GM23338 (cell line): ENCODE data around the gene AGBL4. TPM values are rescaled to one million over a fixed set of nuclear protein-coding genes. Genes with fewer than 3 reads are reported as not detected.

Experiments
- ATAC-seq: fragments of 200-7000 bp; cut with Tn5 transposase; 3 replicates; pipeline ENCODE4 v1.9.1; 2020
- DNase-seq: peaks from one replicate; pipeline ENCODE4 v3.0.0-alpha.2; 2015; ENCODE audit warnings: low spot score
- H2AFZ ChIP-seq: fragments of 200-600 bp; sonication (generic); 2 replicates; pipeline ENCODE4 v1.8.0; 2016; ENCODE audit warnings: antibody characterized with exemption, mild to moderate bottlenecking, moderate library complexity
- H3F3A ChIP-seq: fragments of 200-600 bp; sonication (generic); replicated peaks from 2 replicates; pipeline ENCODE4 v1.8.0; 2017; ENCODE audit warnings: antibody characterized with exemption, mixed run types, low read depth
- H3K27ac ChIP-seq: fragments of 200-600 bp; sonication (generic); 2 replicates; pipeline ENCODE4 v1.6.1; 2016; ENCODE audit warnings: low read depth
- H3K27me3 ChIP-seq: fragments of 200-600 bp; sonication (generic); 2 replicates; pipeline ENCODE4 v1.8.0; 2016; ENCODE audit warnings: mild to moderate bottlenecking, mixed run types, moderate library complexity; ENCODE audit not compliant: insufficient read depth
- H3K36me3 ChIP-seq: fragments of 200-600 bp; sonication (generic); 2 replicates; pipeline ENCODE4 v1.8.0; 2016; ENCODE audit warnings: mild to moderate bottlenecking; ENCODE audit not compliant: insufficient read depth
- H3K4me1 ChIP-seq: fragments of 200-600 bp; sonication (generic); 2 replicates; pipeline ENCODE4 v1.8.0; 2016; ENCODE audit warnings: mild to moderate bottlenecking, moderate library complexity; ENCODE audit not compliant: insufficient read depth
- H3K4me2 ChIP-seq: fragments of 200-600 bp; sonication (generic); 2 replicates; pipeline ENCODE4 v1.7.1; 2017; ENCODE audit warnings: mixed run types
- H3K4me3 ChIP-seq: fragments of 200-600 bp; sonication (generic); 2 replicates; pipeline ENCODE4 v1.6.1; 2016; ENCODE audit warnings: mixed run types
- H3K79me2 ChIP-seq: fragments of 200-600 bp; sonication (generic); replicated peaks from 2 replicates; pipeline ENCODE4 v1.8.0; 2017; ENCODE audit warnings: mild to moderate bottlenecking; ENCODE audit not compliant: insufficient read depth
- H3K9me2 ChIP-seq: fragments of 200-600 bp; sonication (generic); 2 replicates; pipeline ENCODE4 v1.8.0; 2017; ENCODE audit not compliant: insufficient read depth
- H4K20me1 ChIP-seq: fragments of 200-600 bp; sonication (generic); replicated peaks from 2 replicates; pipeline ENCODE4 v1.8.0; 2017; ENCODE audit warnings: mild to moderate bottlenecking; ENCODE audit not compliant: insufficient read depth
- H3K27ac Mint-ChIP-seq: 2 replicates; pipeline ENCODE4 v1.8.0; 2020; ENCODE audit warnings: inconsistent platforms, mild to moderate bottlenecking, moderate library complexity, mixed read lengths
- H3K27me3 Mint-ChIP-seq: 3 replicates; pipeline ENCODE4 v1.8.0; 2022; ENCODE audit warnings: low read depth, mild to moderate bottlenecking, moderate library complexity, mixed read lengths, inconsistent platforms; ENCODE audit not compliant: insufficient read depth, poor library complexity
- H3K36me3 Mint-ChIP-seq: 3 replicates; pipeline ENCODE4 v1.8.0; 2021; ENCODE audit warnings: low read depth, mild to moderate bottlenecking, inconsistent platforms, moderate library complexity, mixed read lengths
- H3K4me1 Mint-ChIP-seq: 3 replicates; pipeline ENCODE4 v1.8.0; 2020; ENCODE audit warnings: mild to moderate bottlenecking, inconsistent platforms, mixed read lengths
- H3K4me3 Mint-ChIP-seq: 3 replicates; pipeline ENCODE4 v1.8.0; 2021; ENCODE audit warnings: moderate library complexity, mild to moderate bottlenecking, inconsistent platforms, mixed read lengths
- H3K9me3 Mint-ChIP-seq: 3 replicates; pipeline ENCODE4 v1.8.0; 2020; ENCODE audit warnings: moderate library complexity, mild to moderate bottlenecking, inconsistent platforms, mixed read lengths
- EZH2phosphoT487 ChIP-seq: fragments of 200-600 bp; sonication (generic); IDR thresholded peaks from one replicate; pipeline ENCODE4 v1.8.1; 2018; ENCODE audit warnings: antibody characterized with exemption; ENCODE audit not compliant: unreplicated experiment
- JUNB ChIP-seq: IDR thresholded peaks from one replicate; pipeline ENCODE4 v1.6.1; 2016; ENCODE audit warnings: antibody characterized with exemption; ENCODE audit not compliant: unreplicated experiment
- POLR2AphosphoS5 ChIP-seq: IDR thresholded peaks from 2 replicates; pipeline ENCODE4 v1.6.1; 2016; ENCODE audit warnings: antibody characterized with exemption, low read depth
- STAT1 ChIP-seq: IDR thresholded peaks from one replicate; pipeline ENCODE4 v1.6.1; 2016; ENCODE audit warnings: antibody characterized with exemption; ENCODE audit not compliant: unreplicated experiment
- ZNF114 ChIP-seq: fragments of 250-450 bp; sonication (Bioruptor Pico); IDR thresholded peaks from 2 replicates; pipeline ENCODE4 v1.5.0; 2020; ENCODE audit warnings: mild to moderate bottlenecking, moderate library complexity
- ZNF331 ChIP-seq: fragments of 250-450 bp; sonication (Bioruptor Pico); IDR thresholded peaks from 2 replicates; pipeline ENCODE4 v1.5.0; 2020; ENCODE audit warnings: low read depth, mild to moderate bottlenecking, moderate library complexity
- polyA plus RNA-seq: library from polyadenylated mRNA; unstranded; fragments of >200 nt; fragmentation: Nextera tagmentation; extraction: Ambion mirVana; gene quantifications from 2 replicates; pipeline ENCODE4 v1.2.1, GENCODE V29; 2016
- total RNA-seq: library from RNA; depleted of rRNA; stranded (reverse); fragments of >200 nt; shearing (Covaris generic); gene quantifications from 2 replicates; pipeline ENCODE4 v1.2.3, GENCODE V29; 2014
- TF ChIP-seq, protein P1 (sequence below): fragments of 250-450 bp; sonication (Bioruptor Pico); IDR thresholded peaks from 2 replicates; pipeline ENCODE4 v1.5.0; 2020; ENCODE audit warnings: mild to moderate bottlenecking, moderate library complexity
- TF ChIP-seq, protein P2 (sequence below): IDR thresholded peaks from 2 replicates; pipeline ENCODE4 v1.6.1; 2016; ENCODE audit warnings: antibody characterized with exemption

Gene AGBL4
- total and polyA plus RNA-seq, 2 experiments from 2014 or later: 0.91 to 1.5 TPM

DNA sequence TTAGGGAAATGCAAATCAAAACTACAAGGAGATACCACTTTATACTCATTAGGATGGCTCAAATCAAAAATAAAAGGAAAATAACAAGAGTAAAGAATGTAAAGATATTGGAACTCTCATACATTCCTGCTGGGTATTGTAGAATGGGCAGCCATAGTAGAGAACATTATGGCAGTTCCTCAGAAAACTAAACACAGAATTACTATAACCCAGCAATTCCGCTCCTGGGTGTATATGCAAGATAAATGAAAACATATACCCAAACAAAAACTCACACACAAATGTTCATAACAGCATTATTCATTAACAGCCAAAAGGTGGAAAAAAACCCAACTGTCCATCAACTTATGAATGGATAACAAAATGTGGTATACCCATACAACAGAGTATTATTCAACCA is 1258.4 kb downstream of the AGBL4 start (continued):
- TF ChIP-seq, protein P1, sequence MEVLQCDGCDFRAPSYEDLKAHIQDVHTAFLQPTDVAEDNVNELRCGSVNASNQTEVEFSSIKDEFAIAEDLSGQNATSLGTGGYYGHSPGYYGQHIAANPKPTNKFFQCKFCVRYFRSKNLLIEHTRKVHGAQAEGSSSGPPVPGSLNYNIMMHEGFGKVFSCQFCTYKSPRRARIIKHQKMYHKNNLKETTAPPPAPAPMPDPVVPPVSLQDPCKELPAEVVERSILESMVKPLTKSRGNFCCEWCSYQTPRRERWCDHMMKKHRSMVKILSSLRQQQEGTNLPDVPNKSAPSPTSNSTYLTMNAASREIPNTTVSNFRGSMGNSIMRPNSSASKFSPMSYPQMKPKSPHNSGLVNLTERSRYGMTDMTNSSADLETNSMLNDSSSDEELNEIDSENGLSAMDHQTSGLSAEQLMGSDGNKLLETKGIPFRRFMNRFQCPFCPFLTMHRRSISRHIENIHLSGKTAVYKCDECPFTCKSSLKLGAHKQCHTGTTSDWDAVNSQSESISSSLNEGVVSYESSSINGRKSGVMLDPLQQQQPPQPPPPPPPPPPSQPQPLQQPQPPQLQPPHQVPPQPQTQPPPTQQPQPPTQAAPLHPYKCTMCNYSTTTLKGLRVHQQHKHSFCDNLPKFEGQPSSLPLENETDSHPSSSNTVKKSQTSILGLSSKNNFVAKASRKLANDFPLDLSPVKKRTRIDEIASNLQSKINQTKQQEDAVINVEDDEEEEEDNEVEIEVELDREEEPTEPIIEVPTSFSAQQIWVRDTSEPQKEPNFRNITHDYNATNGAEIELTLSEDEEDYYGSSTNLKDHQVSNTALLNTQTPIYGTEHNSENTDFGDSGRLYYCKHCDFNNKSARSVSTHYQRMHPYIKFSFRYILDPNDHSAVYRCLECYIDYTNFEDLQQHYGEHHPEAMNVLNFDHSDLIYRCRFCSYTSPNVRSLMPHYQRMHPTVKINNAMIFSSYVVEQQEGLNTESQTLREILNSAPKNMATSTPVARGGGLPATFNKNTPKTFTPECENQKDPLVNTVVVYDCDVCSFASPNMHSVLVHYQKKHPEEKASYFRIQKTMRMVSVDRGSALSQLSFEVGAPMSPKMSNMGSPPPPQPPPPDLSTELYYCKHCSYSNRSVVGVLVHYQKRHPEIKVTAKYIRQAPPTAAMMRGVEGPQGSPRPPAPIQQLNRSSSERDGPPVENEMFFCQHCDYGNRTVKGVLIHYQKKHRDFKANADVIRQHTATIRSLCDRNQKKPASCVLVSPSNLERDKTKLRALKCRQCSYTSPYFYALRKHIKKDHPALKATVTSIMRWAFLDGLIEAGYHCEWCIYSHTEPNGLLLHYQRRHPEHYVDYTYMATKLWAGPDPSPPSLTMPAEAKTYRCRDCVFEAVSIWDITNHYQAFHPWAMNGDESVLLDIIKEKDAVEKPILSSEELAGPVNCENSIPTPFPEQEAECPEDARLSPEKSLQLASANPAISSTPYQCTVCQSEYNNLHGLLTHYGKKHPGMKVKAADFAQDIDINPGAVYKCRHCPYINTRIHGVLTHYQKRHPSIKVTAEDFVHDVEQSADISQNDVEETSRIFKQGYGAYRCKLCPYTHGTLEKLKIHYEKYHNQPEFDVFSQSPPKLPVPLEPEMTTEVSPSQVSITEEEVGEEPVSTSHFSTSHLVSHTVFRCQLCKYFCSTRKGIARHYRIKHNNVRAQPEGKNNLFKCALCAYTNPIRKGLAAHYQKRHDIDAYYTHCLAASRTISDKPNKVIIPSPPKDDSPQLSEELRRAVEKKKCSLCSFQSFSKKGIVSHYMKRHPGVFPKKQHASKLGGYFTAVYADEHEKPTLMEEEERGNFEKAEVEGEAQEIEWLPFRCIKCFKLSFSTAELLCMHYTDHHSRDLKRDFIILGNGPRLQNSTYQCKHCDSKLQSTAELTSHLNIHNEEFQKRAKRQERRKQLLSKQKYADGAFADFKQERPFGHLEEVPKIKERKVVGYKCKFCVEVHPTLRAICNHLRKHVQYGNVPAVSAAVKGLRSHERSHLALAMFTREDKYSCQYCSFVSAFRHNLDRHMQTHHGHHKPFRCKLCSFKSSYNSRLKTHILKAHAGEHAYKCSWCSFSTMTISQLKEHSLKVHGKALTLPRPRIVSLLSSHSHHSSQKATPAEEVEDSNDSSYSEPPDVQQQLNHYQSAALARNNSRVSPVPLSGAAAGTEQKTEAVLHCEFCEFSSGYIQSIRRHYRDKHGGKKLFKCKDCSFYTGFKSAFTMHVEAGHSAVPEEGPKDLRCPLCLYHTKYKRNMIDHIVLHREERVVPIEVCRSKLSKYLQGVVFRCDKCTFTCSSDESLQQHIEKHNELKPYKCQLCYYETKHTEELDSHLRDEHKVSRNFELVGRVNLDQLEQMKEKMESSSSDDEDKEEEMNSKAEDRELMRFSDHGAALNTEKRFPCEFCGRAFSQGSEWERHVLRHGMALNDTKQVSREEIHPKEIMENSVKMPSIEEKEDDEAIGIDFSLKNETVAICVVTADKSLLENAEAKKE (CRISPR knock-in tag): no peak
- TF ChIP-seq JUNB (no peak), ZNF331 (CRISPR knock-in tag) (no peak), POLR2AphosphoS5 (no peak), STAT1 (no peak)

DNA sequence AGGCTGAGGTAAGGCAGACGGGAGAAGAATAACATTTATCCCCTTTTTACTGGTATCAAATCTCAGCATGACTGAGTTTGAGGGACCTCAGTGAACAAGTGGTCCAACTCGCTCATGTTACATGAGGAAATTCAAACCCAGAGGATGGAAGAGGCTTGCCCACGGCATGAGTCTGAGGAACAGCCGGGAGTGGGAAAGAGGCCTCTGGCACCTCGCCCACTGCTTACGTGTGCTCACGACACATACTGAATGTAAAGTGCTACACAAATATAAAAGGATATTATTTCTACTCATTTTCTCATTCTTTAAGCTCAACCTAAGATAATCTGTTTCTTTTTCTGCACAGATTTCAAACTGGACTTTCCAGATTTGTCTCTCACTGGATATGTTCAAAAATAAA is 1261.8 kb downstream of the AGBL4 start:
- Histone ChIP-seq H3K4me3 (no peak overlapping the region), H3K4me1 (peaks cover 7% of the 10 kb centered on the region; the same call in 1 of the 2 replicates), H3K4me2 (no peak overlapping the region), H3K36me3 (peaks cover 8% of the 10 kb centered on the region), H3F3A (no peaks in the 10 kb centered on the region), H2AFZ (no peak overlapping the region), H3K9me2 (no peaks in the 10 kb centered on the region), H4K20me1 (no peaks in the 10 kb centered on the region), H3K79me2 (no peaks in the 10 kb centered on the region), H3K27me3 (no peaks in the 10 kb centered on the region), H3K27ac (no peak overlapping the region)
- H3K4me3 Mint-ChIP-seq: no peak overlapping the region
- peaks cover 27% of the 10 kb centered on the region; the same call in 2 of the 3 replicates for H3K36me3 Mint-ChIP-seq
- H3K27ac Mint-ChIP-seq: no peak overlapping the region
- H3K9me3 Mint-ChIP-seq: no peaks in the 10 kb centered on the region
- peaks cover 2% of the 10 kb centered on the region for H3K27me3 Mint-ChIP-seq
- peaks cover 11% of the 10 kb centered on the region for H3K4me1 Mint-ChIP-seq
- DNase-seq (no peak), ATAC-seq (no peak)
- TF ChIP-seq, protein P1 (CRISPR knock-in tag): no peak
- TF ChIP-seq, protein P2, sequence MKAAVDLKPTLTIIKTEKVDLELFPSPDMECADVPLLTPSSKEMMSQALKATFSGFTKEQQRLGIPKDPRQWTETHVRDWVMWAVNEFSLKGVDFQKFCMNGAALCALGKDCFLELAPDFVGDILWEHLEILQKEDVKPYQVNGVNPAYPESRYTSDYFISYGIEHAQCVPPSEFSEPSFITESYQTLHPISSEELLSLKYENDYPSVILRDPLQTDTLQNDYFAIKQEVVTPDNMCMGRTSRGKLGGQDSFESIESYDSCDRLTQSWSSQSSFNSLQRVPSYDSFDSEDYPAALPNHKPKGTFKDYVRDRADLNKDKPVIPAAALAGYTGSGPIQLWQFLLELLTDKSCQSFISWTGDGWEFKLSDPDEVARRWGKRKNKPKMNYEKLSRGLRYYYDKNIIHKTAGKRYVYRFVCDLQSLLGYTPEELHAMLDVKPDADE: no peak
- no peak for TF ChIP-seq EZH2phosphoT487
- no peak for TF ChIP-seq POLR2AphosphoS5
- TF ChIP-seq ZNF114: no peak
